Measurements from ENCODE around the gene PDGFB. TPM values are rescaled to one million over a fixed set of nuclear protein-coding genes. Genes with fewer than 3 reads are reported as not detected.

The PDGFB gene
- under 0.01 and 0.05 TPM in 2 replicates for total RNA-seq

GRCh38 chr22:39244496-39245129, at the start of gene PDGFB:
TSS of gene PDGFB (minus strand) at chr22:39244982. CDS start at chr22:39243963, 1,019 bp downstream.

Other genes starting within 250 kb of the PDGFB start
- 7.7 and 22.3 TPM in 2 replicates for gene APOBEC3C, start 230.7 kb downstream of the PDGFB start, total RNA-seq
- gene APOBEC3D, start 223.9 kb downstream of the PDGFB start, total RNA-seq = 0.59 and 0.65 TPM in 2 replicates
- 3.3 and 6.5 TPM in 2 replicates for gene APOBEC3F, start 204.1 kb downstream of the PDGFB start, total RNA-seq
- 5.0 and 7.0 TPM in 2 replicates for gene APOBEC3G, start 167.7 kb downstream of the PDGFB start, total RNA-seq
- gene APOBEC3H, start 147.7 kb downstream of the PDGFB start, total RNA-seq = not detected in 2 replicates
- 1.7 and 4.2 TPM in 2 replicates for gene CBX7, start 92.3 kb downstream of the PDGFB start, total RNA-seq
- gene RPL3, start 74.6 kb upstream of the PDGFB start, total RNA-seq = 2,229 and 3,390 TPM in 2 replicates
- 4.7 and 6.8 TPM in 2 replicates for gene SYNGR1, start 105.0 kb upstream of the PDGFB start, total RNA-seq
- 10.1 and 16.1 TPM in 2 replicates for gene TAB1, start 154.8 kb upstream of the PDGFB start, total RNA-seq
- gene MGAT3, start 212.0 kb upstream of the PDGFB start, total RNA-seq = under 0.01 and 0.09 TPM in 2 replicates

All from smooth muscle cell of the umbilical artery (primary cell).